Left ventricle myocardium inferior (tissue), 1 donor: ENCODE data around the gene PLIN4. TPM values are rescaled to one million over a fixed set of nuclear protein-coding genes. Genes with fewer than 3 reads are reported as not detected.

Source experiments
- DNase-seq: peaks from one replicate; pipeline ENCODE4 v3.0.0-alpha.2; 2020
- H3K27ac ChIP-seq: fragments of 200-600 bp; replicated peaks from 2 replicates; pipeline ENCODE4 v1.8.0; 2021
- H3K27me3 ChIP-seq: fragments of 200-600 bp; 2 replicates; pipeline ENCODE4 v1.8.0; 2021; ENCODE audit warnings: low read depth
- H3K36me3 ChIP-seq: fragments of 200-600 bp; 2 replicates; pipeline ENCODE4 v1.8.0; 2021
- H3K4me1 ChIP-seq: fragments of 200-600 bp; 2 replicates; pipeline ENCODE4 v1.8.0; 2021
- H3K4me3 ChIP-seq: fragments of 200-600 bp; 2 replicates; pipeline ENCODE4 v1.8.0; 2021; ENCODE audit warnings: mild to moderate bottlenecking, moderate library complexity
- H3K9me3 ChIP-seq: fragments of 200-600 bp; replicated peaks from 2 replicates; pipeline ENCODE4 v1.8.0; 2021
- intact Hi-C: fragments of 100-400 bp; cut with micrococcal nuclease; formaldehyde crosslinking; loops from one replicate; pipeline ENCODE4 v1.11.0; 2022
- total RNA-seq: library from RNA; stranded (reverse); fragmentation: NEBNext Ultra II Directional; extraction: Animal tissue kit (Norgen Biotek cat#: 25700); gene quantifications from one replicate; pipeline ENCODE4 v1.2.1, GENCODE V29; 2021
- TF ChIP-seq, protein P1 (sequence below): fragments of 200-600 bp; IDR thresholded peaks from 2 replicates; pipeline ENCODE4 v1.8.0; 2021; ENCODE audit warnings: antibody characterized with exemption, mild to moderate bottlenecking, borderline replicate concordance
- donor health status: DM: no; HTN: yes; CAD: no; lungs with severe emphysema.

PLIN4 gene
- total RNA-seq, 1 donor from 2014 or later: 162 TPM

DNA sequence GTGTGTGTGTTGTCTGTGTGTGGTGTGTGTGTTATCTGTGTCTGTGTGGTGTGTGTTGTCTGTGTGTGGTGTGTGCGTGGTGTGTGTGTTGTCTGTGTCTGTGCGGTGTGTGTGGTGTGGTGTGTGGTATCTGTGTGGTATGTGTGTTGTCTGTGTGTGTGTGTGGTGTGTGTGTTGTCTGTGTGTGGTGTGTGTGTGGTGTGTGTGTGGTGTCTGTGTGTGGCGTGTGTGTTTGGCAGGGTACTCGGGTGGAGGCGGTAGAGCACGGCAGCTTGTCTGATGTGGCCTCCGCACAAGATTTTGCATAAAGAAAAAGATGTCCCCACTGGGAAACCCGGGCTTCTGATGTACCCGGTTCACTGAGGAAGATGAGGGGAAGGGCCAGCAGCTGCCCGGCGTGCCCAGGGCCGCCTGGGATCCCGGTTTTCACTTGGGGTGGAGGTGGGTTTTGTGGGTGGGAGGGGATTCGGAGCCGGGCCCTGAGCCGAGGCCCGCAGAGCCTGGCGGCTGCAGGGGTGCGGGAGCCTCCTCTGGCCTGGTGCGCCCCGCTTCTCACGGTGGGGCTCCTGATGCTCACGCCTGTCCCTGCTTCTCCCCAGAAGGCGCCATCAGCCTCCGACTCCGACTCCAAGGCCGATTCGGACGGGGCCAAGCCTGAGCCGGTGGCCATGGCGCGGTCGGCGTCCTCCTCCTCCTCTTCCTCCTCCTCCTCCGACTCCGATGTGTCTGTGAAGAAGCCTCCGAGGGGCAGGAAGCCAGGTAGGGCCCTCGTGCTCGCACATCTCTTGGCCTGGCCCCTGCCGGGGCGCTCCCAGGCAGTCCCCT is 25.0 kb downstream of the PLIN4 start:
- no peak for DNase-seq
- H3K4me1 ChIP-seq: no peaks in the 10 kb centered on the region
- H3K27me3 ChIP-seq: no peaks in the 10 kb centered on the region
- H3K4me3 ChIP-seq: no peak overlapping the region
- intact Hi-C loops: no loop called here
- peaks cover 87% of the 10 kb centered on the region for H3K36me3 ChIP-seq
- H3K27ac ChIP-seq: no peak overlapping the region
- TF ChIP-seq, protein P1, sequence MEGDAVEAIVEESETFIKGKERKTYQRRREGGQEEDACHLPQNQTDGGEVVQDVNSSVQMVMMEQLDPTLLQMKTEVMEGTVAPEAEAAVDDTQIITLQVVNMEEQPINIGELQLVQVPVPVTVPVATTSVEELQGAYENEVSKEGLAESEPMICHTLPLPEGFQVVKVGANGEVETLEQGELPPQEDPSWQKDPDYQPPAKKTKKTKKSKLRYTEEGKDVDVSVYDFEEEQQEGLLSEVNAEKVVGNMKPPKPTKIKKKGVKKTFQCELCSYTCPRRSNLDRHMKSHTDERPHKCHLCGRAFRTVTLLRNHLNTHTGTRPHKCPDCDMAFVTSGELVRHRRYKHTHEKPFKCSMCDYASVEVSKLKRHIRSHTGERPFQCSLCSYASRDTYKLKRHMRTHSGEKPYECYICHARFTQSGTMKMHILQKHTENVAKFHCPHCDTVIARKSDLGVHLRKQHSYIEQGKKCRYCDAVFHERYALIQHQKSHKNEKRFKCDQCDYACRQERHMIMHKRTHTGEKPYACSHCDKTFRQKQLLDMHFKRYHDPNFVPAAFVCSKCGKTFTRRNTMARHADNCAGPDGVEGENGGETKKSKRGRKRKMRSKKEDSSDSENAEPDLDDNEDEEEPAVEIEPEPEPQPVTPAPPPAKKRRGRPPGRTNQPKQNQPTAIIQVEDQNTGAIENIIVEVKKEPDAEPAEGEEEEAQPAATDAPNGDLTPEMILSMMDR: no peak
- no peaks in the 10 kb centered on the region for H3K9me3 ChIP-seq

DNA sequence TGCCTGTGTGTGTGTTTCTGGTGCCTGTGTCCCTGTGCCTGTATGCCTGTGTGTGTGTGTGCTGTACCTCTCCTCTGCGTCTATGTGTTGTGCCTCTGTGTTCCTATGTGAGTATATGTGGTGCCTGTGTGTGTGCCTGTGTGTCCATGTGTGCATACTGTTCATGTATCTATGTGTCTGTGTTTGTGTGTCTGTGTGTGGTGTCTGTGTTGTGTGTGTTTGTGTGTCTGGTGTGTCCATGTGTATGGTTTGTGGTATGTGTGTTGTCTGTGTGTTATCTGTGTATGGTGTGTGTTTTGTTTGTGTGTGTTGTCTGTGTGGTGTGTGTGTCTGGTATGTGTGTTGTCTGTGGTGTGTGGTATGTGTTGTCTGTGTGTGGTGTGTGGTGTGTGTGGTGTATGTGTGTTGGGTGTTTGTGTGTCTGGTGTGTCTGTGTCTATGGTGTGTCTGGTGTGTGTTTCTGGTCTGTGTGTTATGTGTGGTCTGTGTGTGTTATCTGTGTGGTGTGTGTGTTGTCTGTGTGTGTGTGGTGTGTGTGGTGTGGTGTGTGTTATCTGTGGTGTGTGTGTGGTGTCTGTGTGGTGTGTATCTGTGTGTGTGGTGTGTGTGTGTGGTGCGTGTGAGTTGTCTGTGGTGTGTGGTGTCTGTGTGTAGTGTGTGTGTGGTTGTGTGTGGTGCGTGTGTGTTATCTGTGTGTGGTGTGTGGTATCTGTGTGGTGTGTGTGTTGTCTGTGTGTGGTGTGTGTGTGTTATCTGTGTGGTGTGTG is 25.8 kb downstream of the PLIN4 start:
- no peaks in the 10 kb centered on the region for H3K27me3 ChIP-seq
- no peak overlapping the region for H3K4me3 ChIP-seq
- no peaks in the 10 kb centered on the region for H3K9me3 ChIP-seq
- TF ChIP-seq, protein P1: no peak
- intact Hi-C loops: no loop called here
- no peak overlapping the region for H3K27ac ChIP-seq
- peaks cover 79% of the 10 kb centered on the region for H3K36me3 ChIP-seq
- DNase-seq: no peak
- peaks cover 7% of the 10 kb centered on the region for H3K4me1 ChIP-seq

DNA sequence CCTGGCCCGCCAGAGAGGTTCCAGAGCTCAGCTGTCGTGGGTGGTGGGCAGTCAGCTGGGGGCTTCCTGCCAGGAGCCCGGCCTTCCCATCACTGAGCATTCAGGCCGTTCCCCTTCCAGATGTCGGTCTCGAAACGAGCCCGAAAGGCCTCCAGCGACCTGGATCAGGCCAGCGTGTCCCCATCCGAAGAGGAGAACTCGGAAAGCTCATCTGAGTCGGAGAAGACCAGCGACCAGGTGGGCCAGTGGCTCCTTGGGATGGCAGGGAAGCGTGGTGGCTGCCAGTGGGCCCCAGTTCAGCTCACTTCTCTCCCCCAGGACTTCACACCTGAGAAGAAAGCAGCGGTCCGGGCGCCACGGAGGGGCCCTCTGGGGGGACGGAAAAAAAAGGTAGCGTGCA is 26.8 kb downstream of the PLIN4 start:
- H3K4me3 ChIP-seq: no peak overlapping the region
- TF ChIP-seq, protein P1: no peak
- H3K36me3 ChIP-seq: peaks cover 73% of the 10 kb centered on the region
- no peaks in the 10 kb centered on the region for H3K27me3 ChIP-seq
- H3K27ac ChIP-seq: no peak overlapping the region
- no peak for DNase-seq
- H3K4me1 ChIP-seq: peaks cover 8% of the 10 kb centered on the region
- no peaks in the 10 kb centered on the region for H3K9me3 ChIP-seq
- intact Hi-C loops: no loop called here

DNA sequence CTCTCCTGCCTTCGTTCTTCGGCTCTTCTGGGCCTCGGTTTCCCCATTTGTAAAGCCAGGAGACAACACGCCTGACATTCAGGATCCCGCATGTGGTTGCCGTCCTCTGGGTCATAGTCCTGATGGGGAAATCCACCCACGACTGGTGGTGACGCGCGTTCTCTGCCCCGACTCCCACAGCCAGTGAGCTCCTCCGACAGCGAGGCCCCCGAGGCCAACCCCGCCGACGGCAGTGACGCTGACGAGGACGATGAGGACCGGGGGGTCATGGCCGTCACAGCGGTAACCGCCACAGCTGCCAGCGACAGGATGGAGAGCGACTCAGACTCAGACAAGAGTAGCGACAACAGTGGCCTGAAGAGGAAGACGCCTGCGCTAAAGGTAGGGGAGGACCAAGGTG is 29.8 kb downstream of the PLIN4 start:
- no peaks in the 10 kb centered on the region for H3K9me3 ChIP-seq
- peaks cover 8% of the 10 kb centered on the region for H3K4me1 ChIP-seq
- TF ChIP-seq, protein P1: no peak
- no peaks in the 10 kb centered on the region for H3K27me3 ChIP-seq
- H3K4me3 ChIP-seq: no peak overlapping the region
- DNase-seq: no peak
- H3K36me3 ChIP-seq: peaks cover 55% of the 10 kb centered on the region
- no peak overlapping the region for H3K27ac ChIP-seq
- intact Hi-C loops: no loop called here

DNA sequence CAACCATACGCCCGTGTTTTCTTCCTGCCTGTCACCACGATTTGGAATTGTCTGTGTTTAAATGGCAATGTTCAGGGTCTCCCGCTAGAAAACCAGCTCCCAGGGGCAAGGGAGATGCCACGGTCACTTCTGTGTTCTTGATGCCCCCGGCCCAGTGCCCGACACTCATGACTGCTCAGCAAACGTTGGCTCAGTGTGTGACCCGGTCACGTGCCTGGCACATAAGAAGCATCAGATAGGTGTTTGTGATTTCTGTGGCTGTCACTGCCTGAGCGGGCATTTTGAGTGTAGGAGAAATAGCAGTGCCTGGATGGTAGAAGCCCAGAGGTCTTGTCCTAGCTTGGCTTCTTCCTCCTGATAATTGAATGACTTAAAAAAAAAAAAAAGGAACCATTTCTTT is 30.7 kb downstream of the PLIN4 start:
- Histone ChIP-seq H3K27ac (no peak overlapping the region), H3K9me3 (no peaks in the 10 kb centered on the region), H3K27me3 (no peaks in the 10 kb centered on the region), H3K4me3 (no peak overlapping the region), H3K36me3 (peaks cover 59% of the 10 kb centered on the region), H3K4me1 (peaks cover 8% of the 10 kb centered on the region)
- DNase-seq: no peak
- intact Hi-C loops: no loop called here
- TF ChIP-seq, protein P1: no peak
